ENCODE measurements around the gene BEST3.
"Not testable (repeated sequence)": the region's sequence is repeated elsewhere in the genome, so short reads cannot be mapped to it uniquely, and the experiment has no call there.

Gene BEST3

GRCh38 chr12:69687390-69687789 lies 11.7 kb downstream of the BEST3 start:
- no peak for DNase-seq

GRCh38 chr12:69686731-69687130 lies 12.4 kb downstream of the BEST3 start:
- DNase-seq: no peak

- DNase-seq: peak; percentile 98
Measured at GRCh38 chr12:69685810-69686209, 13.3 kb downstream of the BEST3 start.

GRCh38 chr12:69684466-69684865 lies 14.6 kb downstream of the BEST3 start:
- DNase-seq: no peak

DNA sequence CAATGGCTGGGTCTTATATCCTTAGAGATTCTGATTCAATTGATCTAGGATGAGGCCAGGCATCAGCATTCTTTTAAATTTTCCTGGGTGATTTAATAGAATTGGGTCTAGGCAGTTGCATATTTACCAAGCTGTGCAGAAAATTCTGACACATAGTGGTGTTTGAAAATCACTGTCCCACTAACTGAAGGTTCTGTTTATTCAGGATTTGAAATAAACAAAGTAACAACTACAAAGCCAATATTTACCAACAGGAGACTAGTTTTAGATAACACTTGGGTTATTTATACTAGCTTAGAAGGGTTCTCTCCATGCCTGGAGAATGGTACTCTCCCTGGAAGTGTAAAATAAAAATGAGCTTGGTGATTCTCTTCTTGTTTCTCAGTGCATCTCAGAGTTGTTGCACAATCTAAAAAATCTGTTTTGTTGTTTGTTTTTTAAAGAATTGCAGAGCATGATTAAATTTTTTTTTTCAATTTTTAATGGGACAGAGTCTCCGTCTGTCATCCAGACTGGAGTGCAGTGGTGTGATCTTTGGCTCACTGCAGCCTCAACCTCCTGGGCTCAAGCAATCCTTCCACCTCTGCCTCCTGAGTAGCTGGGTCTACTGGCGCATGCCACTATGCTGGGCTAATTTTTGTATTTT lies 16.9 kb downstream of the BEST3 start:
- DNase-seq: no peak

GRCh38 chr12:69679119-69679518 lies 20.0 kb downstream of the BEST3 start:
- DNase-seq: no peak

DNA sequence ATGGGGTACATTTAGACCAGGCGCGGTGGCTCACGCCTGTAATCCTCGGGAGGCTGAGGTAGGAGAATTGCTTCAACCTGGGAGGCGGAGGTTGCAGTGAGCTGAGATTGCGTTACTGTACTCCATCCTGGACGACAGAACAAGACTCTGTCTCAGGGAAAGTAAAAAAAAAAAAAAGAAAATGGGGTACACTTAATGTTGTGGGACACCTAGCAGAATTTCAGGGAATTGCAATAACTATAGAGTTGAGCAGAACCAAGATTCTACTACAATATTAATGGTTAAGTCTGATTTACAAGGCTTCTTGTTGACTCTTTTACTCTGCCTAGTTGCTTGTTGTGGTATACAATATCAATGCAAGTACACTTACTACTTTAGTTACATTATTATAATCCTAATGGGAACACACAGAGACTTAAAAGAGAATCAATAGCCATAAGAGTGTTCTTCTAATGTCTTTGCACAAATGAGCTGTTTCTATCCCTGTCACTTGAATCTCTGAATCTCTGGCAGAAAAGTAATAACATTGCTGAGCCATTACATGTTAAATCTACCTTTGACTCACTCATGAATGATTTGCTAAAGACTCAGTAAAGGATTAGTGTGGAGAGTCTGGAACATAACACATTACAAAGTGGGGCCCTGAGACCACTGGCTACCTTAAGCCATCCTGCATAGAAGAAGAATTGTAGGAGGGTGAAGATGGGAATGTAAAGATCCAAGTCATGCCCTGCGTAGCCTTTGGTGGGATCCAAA lies 22.7 kb downstream of the BEST3 start:
- DNase-seq: no peak

- no peak for DNase-seq
Measured at GRCh38 chr12:69672195-69672594, 26.9 kb downstream of the BEST3 start.

DNA sequence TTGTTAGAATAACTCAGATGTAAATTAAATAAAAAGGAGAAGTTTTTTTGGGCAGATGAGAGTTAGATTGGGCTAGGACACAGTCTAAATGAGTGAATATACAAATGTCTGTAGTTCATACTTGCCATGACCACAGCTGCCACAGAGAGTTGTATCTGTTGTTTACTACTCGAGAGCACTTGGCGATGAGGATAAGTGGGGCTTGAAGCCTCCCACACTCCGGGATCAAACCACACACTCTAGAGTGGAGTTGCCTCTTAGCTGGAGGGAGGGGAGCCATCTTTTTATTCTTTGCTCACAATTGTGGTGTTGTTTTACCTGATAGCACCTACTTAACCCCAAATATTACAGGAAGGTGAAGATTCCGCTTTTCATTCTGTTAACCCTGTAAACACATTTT lies 27.5 kb downstream of the BEST3 start:
- DNase-seq: no peak

DNA sequence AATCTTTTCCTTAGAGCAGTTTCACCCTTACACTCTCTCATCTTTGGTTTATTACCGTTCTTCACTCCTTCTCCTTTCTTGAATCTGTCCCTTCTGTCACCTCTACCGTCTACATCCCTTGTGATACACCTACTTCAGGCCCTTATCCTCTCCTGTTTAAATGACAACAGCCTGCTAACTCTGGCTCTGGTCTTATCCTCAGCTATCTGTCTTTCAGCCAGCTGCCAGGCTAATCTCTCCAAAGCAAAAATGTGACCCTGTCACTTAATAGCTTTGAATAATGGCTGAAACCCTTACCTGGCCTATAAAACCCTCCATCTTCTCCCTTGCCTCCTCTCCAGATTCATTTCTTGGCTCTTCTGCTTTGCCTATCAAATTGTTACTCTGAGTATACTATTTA lies 32.3 kb downstream of the BEST3 start:
- DNase-seq: no peak

- not testable (repeated sequence) for DNase-seq
Measured at GRCh38 chr12:69664930-69665377, 34.1 kb downstream of the BEST3 start.

DNA sequence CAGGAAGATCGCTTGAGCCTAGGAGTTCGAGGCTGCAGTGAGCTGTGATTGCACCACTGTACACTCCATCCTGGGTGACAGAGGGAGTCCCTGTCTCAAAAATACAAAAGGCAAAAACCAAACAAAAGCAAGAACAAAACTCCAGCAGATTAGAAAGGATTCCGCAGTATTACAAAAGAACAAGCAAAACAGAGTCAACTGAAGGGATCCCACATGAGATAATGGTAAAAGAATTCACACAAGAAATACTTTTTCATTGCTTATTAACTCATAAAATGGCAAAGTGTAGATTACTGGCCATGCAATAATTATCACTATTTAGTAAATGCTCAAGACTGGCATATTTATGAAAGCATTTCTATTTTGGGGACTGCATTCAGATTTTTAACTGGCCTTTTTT lies 35.4 kb downstream of the BEST3 start:
- no peak for DNase-seq

DNA sequence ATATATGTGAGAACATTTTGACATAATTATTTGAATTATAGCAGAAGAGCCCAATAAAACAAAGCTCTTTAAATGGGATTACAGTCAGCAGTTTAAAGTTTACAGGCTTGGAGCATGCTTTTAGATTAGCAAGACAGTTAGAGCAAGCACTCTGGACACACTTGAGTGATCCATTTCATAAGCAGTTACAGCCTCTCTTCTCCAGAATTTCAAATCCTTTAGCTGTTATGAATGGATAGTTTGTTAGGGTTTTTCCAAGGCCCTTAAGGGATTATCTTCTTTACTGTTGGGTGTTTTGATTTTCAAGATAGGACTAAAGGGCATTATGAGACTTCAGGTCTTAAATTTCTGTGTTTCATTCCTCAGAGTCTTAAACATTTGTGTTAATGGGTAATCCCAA lies 36.3 kb downstream of the BEST3 start:
- DNase-seq: no peak

GRCh38 chr12:69661386-69661785 lies 37.7 kb downstream of the BEST3 start:
- DNase-seq: no peak

GRCh38 chr12:69660164-69660863 lies 38.8 kb downstream of the BEST3 start:
- DNase-seq: no peak

GRCh38 chr12:69658203-69658602 lies 40.9 kb downstream of the BEST3 start:
- DNase-seq: no peak

DNA sequence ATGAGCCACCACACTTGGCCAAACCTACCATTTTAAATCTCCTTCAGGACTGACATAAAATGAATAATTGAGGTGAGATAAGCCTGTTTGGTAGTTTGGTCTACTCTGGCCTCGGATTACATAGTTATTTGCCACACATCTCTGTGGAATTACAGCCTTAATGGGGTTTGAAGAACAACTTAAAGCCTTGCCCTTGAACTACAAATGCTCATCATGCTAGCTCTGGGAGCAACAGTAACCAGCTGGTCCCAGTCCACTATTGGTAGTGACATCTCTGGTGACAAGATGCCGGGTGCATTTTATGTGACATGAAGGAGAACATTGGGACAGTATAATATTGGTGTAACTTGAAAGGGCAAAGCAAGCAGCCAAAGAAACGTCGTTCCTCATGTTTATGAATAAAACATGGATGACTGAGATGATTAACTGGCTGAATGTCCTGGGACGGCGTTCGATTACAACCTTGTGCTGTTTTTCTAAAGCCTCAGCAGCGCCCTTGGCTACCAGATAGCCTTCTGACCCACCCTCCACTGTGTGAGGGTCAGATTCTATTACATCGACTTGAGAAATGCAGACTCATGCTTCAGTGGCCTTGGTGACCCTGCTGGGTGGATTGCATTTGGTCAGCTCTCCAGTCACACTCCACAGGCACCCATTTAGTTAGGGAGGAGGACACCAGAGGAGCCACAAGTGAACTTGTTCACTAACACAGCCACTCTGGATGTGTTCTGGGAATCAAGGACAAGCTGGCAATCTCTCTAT lies 41.5 kb downstream of the BEST3 start:
- no peak for DNase-seq

GRCh38 chr12:69655616-69656340 lies 43.3 kb downstream of the BEST3 start:
- no peak for DNase-seq

- no peak for DNase-seq
Measured at GRCh38 chr12:69653703-69654102, 45.4 kb downstream of the BEST3 start.

DNA sequence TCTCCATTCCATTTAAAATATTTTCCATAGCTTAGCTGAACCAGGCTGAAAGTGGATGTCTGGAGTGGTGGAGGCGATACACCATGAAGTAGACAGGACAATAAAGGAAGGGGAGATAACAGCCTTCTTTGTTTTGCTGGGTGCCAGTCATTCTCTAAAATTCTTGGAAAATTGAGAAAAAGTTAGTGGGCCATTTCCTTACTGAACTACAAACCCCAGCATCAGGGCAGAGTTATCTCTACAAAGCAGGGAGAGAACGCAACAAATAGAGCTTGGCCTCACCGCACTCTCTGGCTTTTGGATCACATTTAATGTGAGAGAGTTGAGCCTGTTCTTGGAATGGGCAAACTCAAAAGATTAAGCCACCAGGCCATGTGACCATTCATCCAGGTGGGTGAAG lies 47.2 kb downstream of the BEST3 start:
- DNase-seq: no peak

DNA sequence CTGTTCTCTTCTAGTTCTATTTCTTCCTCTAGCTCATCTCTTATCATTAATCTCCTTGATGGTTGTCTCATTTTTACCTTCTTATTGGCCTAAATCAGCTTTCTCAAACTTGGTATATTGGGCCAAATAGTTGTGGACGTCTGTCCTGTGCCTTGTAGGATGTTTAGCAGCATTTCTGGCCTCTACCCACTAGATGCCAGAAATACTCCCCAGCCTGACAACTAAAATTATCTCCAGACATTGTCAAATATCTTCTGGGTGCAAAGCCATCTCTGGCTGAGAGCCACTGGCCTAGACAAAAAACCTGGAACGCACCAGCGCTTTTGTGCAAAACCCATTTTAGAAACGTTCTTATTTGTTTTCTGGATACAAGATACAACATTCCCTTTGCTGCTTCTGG lies 49.6 kb downstream of the BEST3 start:
- DNase-seq: no peak

DNA sequence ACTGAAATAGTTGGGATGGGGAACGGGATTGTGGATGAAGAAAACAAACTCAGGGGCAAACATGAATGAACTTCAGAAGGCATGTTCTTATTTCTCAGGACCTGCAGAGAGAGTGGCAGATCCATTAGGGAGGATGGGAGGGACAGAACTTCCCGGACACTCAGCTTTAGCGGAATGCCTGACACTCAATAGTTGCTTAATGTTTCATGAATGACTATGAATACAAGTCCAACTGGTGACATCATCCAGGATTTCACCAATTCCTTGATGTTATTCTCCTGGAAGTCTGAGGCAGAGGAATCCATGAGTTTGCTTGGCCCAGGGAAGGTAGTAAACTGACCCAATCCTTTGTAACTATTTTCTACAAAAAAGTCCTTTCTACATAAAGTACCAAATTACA lies 50.6 kb downstream of the BEST3 start:
- DNase-seq: no peak

GRCh38 chr12:69647178-69647577 lies 51.9 kb downstream of the BEST3 start:
- DNase-seq: no peak
